Neutrophil (primary cell): ENCODE data around the gene CLIC5.

Experiments used
- H3K27ac ChIP-seq: fragments of 200-600 bp; sonication (generic); 2 replicates; pipeline ENCODE4 v1.5.1; 2016; ENCODE audit warnings: mild to moderate bottlenecking, moderate library complexity
- H3K27me3 ChIP-seq: fragments of 200-600 bp; sonication (generic); 2 replicates; pipeline ENCODE4 v1.6.0; 2016; ENCODE audit warnings: mild to moderate bottlenecking
- H3K36me3 ChIP-seq: fragments of 200-600 bp; sonication (generic); 2 replicates; pipeline ENCODE4 v1.5.1; 2017
- H3K4me1 ChIP-seq, 2 experiments: fragments of 200-600 bp in 1 of 2; sonication (generic) in 1 of 2; 1 replicate in 1 of 2; 2 replicates in 1 of 2; pipeline versions ENCODE4 v1.5.1 to v1.6.1; 2013 to 2016; ENCODE audit warnings: low read depth in 1 of 2, low read length in 1 of 2, mild to moderate bottlenecking in 1 of 2, moderate library complexity in 1 of 2; ENCODE audit not compliant: control insufficient read depth in 1 of 2, insufficient read depth in 1 of 2
- H3K4me3 ChIP-seq, 2 experiments: fragments of 200-600 bp in 1 of 2; sonication (generic) in 1 of 2; 1 replicate in 1 of 2; 2 replicates in 1 of 2; pipeline ENCODE4 v1.5.1; 2013 to 2016; ENCODE audit warnings: low read depth in 1 of 2, low read length in 1 of 2, mild to moderate bottlenecking in 1 of 2, moderate library complexity in 1 of 2
- H3K9me3 ChIP-seq: fragments of 200-600 bp; sonication (generic); 2 replicates; pipeline ENCODE4 v1.5.1; 2016
- CTCF ChIP-seq: fragments of 200-600 bp; sonication (generic); IDR thresholded peaks from 2 replicates; pipeline ENCODE4 v1.5.1; 2016; ENCODE audit warnings: antibody characterized with exemption

The CLIC5 gene

GRCh38 chr6:45986746-45987274 is 28.9 kb downstream of the CLIC5 start:
- TF ChIP-seq CTCF = no peak
- Histone ChIP-seq H3K36me3 (no peaks in the 10 kb centered on the region), H3K4me1 (no peaks in the 10 kb centered on the region), H3K4me3 (no peak overlapping the region), H3K27ac (no peak overlapping the region), H3K9me3 (no peaks in the 10 kb centered on the region), H3K27me3 (no peaks in the 10 kb centered on the region)

- no peaks in the 10 kb centered on the region for H3K4me1 ChIP-seq
- H3K4me3 ChIP-seq = no peak overlapping the region
- no peak for TF ChIP-seq CTCF
- H3K27me3 ChIP-seq = no peaks in the 10 kb centered on the region
- no peak overlapping the region for H3K27ac ChIP-seq
- H3K9me3 ChIP-seq = no peaks in the 10 kb centered on the region
- no peaks in the 10 kb centered on the region for H3K36me3 ChIP-seq
These were observed 30.8 kb downstream of the CLIC5 start for GRCh38 chr6:45984788-45985425.

GRCh38 chr6:45984347-45984746 is 31.3 kb downstream of the CLIC5 start:
- no peaks in the 10 kb centered on the region for H3K36me3 ChIP-seq
- H3K27me3 ChIP-seq = no peaks in the 10 kb centered on the region
- no peak for TF ChIP-seq CTCF

GRCh38 chr6:45983062-45983461 is 32.6 kb downstream of the CLIC5 start:
- H3K9me3 ChIP-seq = no peaks in the 10 kb centered on the region
- no peak overlapping the region for H3K27ac ChIP-seq
- no peak overlapping the region for H3K4me3 ChIP-seq
- no peaks in the 10 kb centered on the region for H3K36me3 ChIP-seq
- no peak for TF ChIP-seq CTCF
- H3K27me3 ChIP-seq = no peaks in the 10 kb centered on the region
- no peaks in the 10 kb centered on the region for H3K4me1 ChIP-seq

More at GRCh38 chr6:45984347-45984746, 31.3 kb downstream of the CLIC5 start:
- Histone ChIP-seq H3K4me3 (no peak overlapping the region), H3K9me3 (no peaks in the 10 kb centered on the region), H3K27ac (no peak overlapping the region), H3K4me1 (no peaks in the 10 kb centered on the region)

GRCh38 chr6:45982280-45983036 is 33.2 kb downstream of the CLIC5 start:
- H3K4me3 ChIP-seq = no peak overlapping the region
- no peaks in the 10 kb centered on the region for H3K9me3 ChIP-seq
- no peak overlapping the region for H3K27ac ChIP-seq
- no peaks in the 10 kb centered on the region for H3K36me3 ChIP-seq
- no peaks in the 10 kb centered on the region for H3K27me3 ChIP-seq
- H3K4me1 ChIP-seq = no peaks in the 10 kb centered on the region
- no peak for TF ChIP-seq CTCF
